H9 (cell line): ENCODE measurements around the gene H6PD. TPM values are rescaled to one million over a fixed set of nuclear protein-coding genes. Genes with fewer than 3 reads are reported as not detected.

ENCODE experiments used
- DNase-seq: peaks from one replicate; pipeline ENCODE4 v3.0.0-alpha.2; 2017
- H2AFZ ChIP-seq: one replicate; pipeline ENCODE4 v1.6.1; 2013; ENCODE audit warnings: mild to moderate bottlenecking, low read length, control low read depth, moderate library complexity
- H2AK5ac ChIP-seq: 2 replicates; pipeline ENCODE4 v1.6.1; 2013; ENCODE audit warnings: low read length, control low read depth, mixed read lengths; ENCODE audit not compliant: insufficient read length
- H2BK120ac ChIP-seq: one replicate; pipeline ENCODE4 v1.6.1; 2013; ENCODE audit warnings: low read depth, mild to moderate bottlenecking, low read length, control low read depth, inconsistent platforms; ENCODE audit not compliant: poor library complexity, severe bottlenecking
- H2BK12ac ChIP-seq: 2 replicates; pipeline ENCODE4 v1.6.1; 2013; ENCODE audit warnings: low read length, control low read depth, mixed read lengths, low read depth; ENCODE audit not compliant: insufficient read length
- H2BK15ac ChIP-seq: 2 replicates; pipeline ENCODE4 v1.6.1; 2013; ENCODE audit warnings: low read depth, low read length, control low read depth
- H2BK20ac ChIP-seq: one replicate; pipeline ENCODE4 v1.6.1; 2013; ENCODE audit warnings: low read depth, mild to moderate bottlenecking, low read length, control low read depth, inconsistent platforms; ENCODE audit not compliant: poor library complexity, severe bottlenecking
- H2BK5ac ChIP-seq: 2 replicates; pipeline ENCODE4 v1.6.1; 2013; ENCODE audit warnings: low read length, control low read depth, mixed read lengths; ENCODE audit not compliant: insufficient read length
- H3K14ac ChIP-seq: 2 replicates; pipeline ENCODE4 v1.6.1; 2013; ENCODE audit warnings: low read length, control low read depth; ENCODE audit not compliant: insufficient read depth
- H3K18ac ChIP-seq: 2 replicates; pipeline ENCODE4 v1.6.1; 2013; ENCODE audit warnings: low read depth, mild to moderate bottlenecking, mixed read lengths, low read length, control low read depth; ENCODE audit not compliant: insufficient read length
- H3K23ac ChIP-seq: 2 replicates; pipeline ENCODE4 v1.6.1; 2013; ENCODE audit warnings: low read length, control low read depth, mixed read lengths, low read depth; ENCODE audit not compliant: insufficient read length
- H3K23me2 ChIP-seq: 2 replicates; pipeline ENCODE4 v1.6.1; 2013; ENCODE audit warnings: low read depth, mild to moderate bottlenecking, mixed read lengths, low read length, control low read depth; ENCODE audit not compliant: insufficient read length, poor library complexity, severe bottlenecking
- H3K27ac ChIP-seq: 2 replicates; pipeline ENCODE4 v1.5.1; 2013; ENCODE audit warnings: low read length, control low read depth, mixed read lengths, low read depth; ENCODE audit not compliant: insufficient read length
- H3K27me3 ChIP-seq: 2 replicates; pipeline ENCODE4 v1.6.1; 2013; ENCODE audit warnings: low read length, control low read depth, inconsistent platforms; ENCODE audit not compliant: insufficient read depth
- H3K4ac ChIP-seq: 2 replicates; pipeline ENCODE4 v1.6.1; 2013; ENCODE audit warnings: low read depth, mild to moderate bottlenecking, control low read depth, inconsistent platforms, low read length, moderate library complexity
- H3K4me1 ChIP-seq: 2 replicates; pipeline ENCODE4 v1.6.1; 2013; ENCODE audit warnings: low read length, control low read depth, inconsistent platforms; ENCODE audit not compliant: insufficient read depth
- H3K4me2 ChIP-seq: 2 replicates; pipeline ENCODE4 v1.6.1; 2013; ENCODE audit warnings: low read length, control low read depth, mixed read lengths; ENCODE audit not compliant: insufficient read length, insufficient read depth
- H3K56ac ChIP-seq: 2 replicates; pipeline ENCODE4 v1.6.1; 2013; ENCODE audit warnings: low read depth, mild to moderate bottlenecking, mixed read lengths, low read length, control low read depth; ENCODE audit not compliant: insufficient read length
- H3K79me1 ChIP-seq: 2 replicates; pipeline ENCODE4 v1.6.1; 2013; ENCODE audit warnings: low read depth, mild to moderate bottlenecking, moderate library complexity, low read length, control low read depth, inconsistent platforms; ENCODE audit not compliant: insufficient read depth, poor library complexity, severe bottlenecking
- H3K79me2 ChIP-seq: 2 replicates; pipeline ENCODE4 v1.6.1; 2013; ENCODE audit warnings: low read length, control low read depth, inconsistent platforms; ENCODE audit not compliant: insufficient read depth
- H3K9ac ChIP-seq: 2 replicates; pipeline ENCODE4 v1.6.1; 2013; ENCODE audit warnings: low read length, control low read depth, mixed read lengths; ENCODE audit not compliant: insufficient read length; ENCODE audit errors: extremely low read depth
- H3K9me3 ChIP-seq: one replicate; pipeline ENCODE4 v1.6.1; 2013; ENCODE audit warnings: low read depth, low read length, inconsistent platforms; ENCODE audit not compliant: control insufficient read depth
- H3T11ph ChIP-seq: one replicate; pipeline ENCODE4 v1.6.1; 2013; ENCODE audit warnings: mild to moderate bottlenecking, low read length, control low read depth, inconsistent platforms
- H4K20me1 ChIP-seq: one replicate; pipeline ENCODE4 v1.6.1; 2013; ENCODE audit not compliant: control insufficient read depth, insufficient read length, insufficient read depth
- H4K5ac ChIP-seq: 2 replicates; pipeline ENCODE4 v1.6.1; 2013; ENCODE audit warnings: low read depth, mild to moderate bottlenecking, mixed read lengths, low read length, control low read depth; ENCODE audit not compliant: insufficient read length
- H4K8ac ChIP-seq: replicated peaks from 2 replicates; pipeline ENCODE4 v1.6.1; 2013; ENCODE audit warnings: low read length, control low read depth, mixed read lengths, low read depth; ENCODE audit not compliant: insufficient read length
- H4K91ac ChIP-seq: 2 replicates; pipeline ENCODE4 v1.6.1; 2013; ENCODE audit warnings: low read depth, mild to moderate bottlenecking, moderate library complexity, mixed read lengths, low read length, control low read depth; ENCODE audit not compliant: insufficient read length
- H3K27ac Mint-ChIP-seq, 3 experiments: 2 replicates in 2 of 3; 3 replicates in 1 of 3; pipeline ENCODE4 v1.8.0; 2020 to 2021; ENCODE audit warnings: mixed read lengths in 3 of 3, mild to moderate bottlenecking in 1 of 3, moderate library complexity in 1 of 3
- H3K27me3 Mint-ChIP-seq: 2 replicates; pipeline ENCODE4 v1.8.0; 2021; ENCODE audit warnings: low read depth, mild to moderate bottlenecking, moderate library complexity, mixed read lengths
- H3K36me3 Mint-ChIP-seq, 3 experiments: 2 replicates in 2 of 3; 3 replicates in 1 of 3; pipeline ENCODE4 v1.8.0; 2020 to 2021; ENCODE audit warnings: low read depth in 3 of 3, mixed read lengths in 3 of 3; ENCODE audit not compliant: insufficient read depth in 1 of 3
- H3K4me1 Mint-ChIP-seq, 2 experiments: 2 replicates each; pipeline ENCODE4 v1.8.0; 2020; ENCODE audit warnings: mixed read lengths in 2 of 2
- H3K4me3 Mint-ChIP-seq, 2 experiments: 2 replicates in 1 of 2; 3 replicates in 1 of 2; pipeline ENCODE4 v1.8.0; 2020 to 2021; ENCODE audit warnings: mild to moderate bottlenecking in 2 of 2, mixed read lengths in 2 of 2, moderate library complexity in 1 of 2
- H3K9me3 Mint-ChIP-seq, 2 experiments: 2 replicates in 1 of 2; 3 replicates in 1 of 2; pipeline ENCODE4 v1.8.0; 2020; ENCODE audit warnings: mild to moderate bottlenecking in 2 of 2, mixed read lengths in 2 of 2, moderate library complexity in 1 of 2
- CTCF ChIP-seq: fragments of 200-600 bp; sonication (generic); conservative IDR thresholded peaks from 3 replicates; pipeline ENCODE4 v1.8.0; 2021; ENCODE audit warnings: antibody characterized with exemption, mild to moderate bottlenecking
- WGBS: extraction: QIAGEN DNeasy Blood & Tissue Kit; methylation state at CpG from one replicate; pipeline ENCODE4 v1.1.7; 2013; ENCODE audit warnings: missing lambda C conversion rate, low lambda C conversion rate, mixed read lengths; ENCODE audit not compliant: insufficient read length; ENCODE audit errors: extremely low coverage; 5-methylcytosine and 5-hydroxymethylcytosine counted together
- total RNA-seq: library from RNA; stranded (reverse); gene quantifications from 2 replicates; pipeline ENCODE4 v1.2.1, GENCODE V29; 2021

The H6PD gene
- total RNA-seq, 1 experiment from 2014 or later, result 7.9 TPM

GRCh38 chr1:9286556-9286955, 52.0 kb downstream of the H6PD start:
- H3K4me2 ChIP-seq, result no peak overlapping the region
- no peak overlapping the region for H4K5ac ChIP-seq
- DNase-seq, result no peak
- no peaks in the 10 kb centered on the region for H3K27me3 ChIP-seq
- H4K8ac ChIP-seq, result no peak overlapping the region
- no peak overlapping the region for H3K27ac ChIP-seq
- no peak overlapping the region for H3K23ac ChIP-seq
- no peaks in the 10 kb centered on the region for H3K9me3 ChIP-seq
- H2BK5ac ChIP-seq, result no peak overlapping the region
- Mint-ChIP-seq H3K27ac (no peak overlapping the region), H3K4me1 (no peaks in the 10 kb centered on the region), H3K36me3 (peaks cover 0 to 4% (median 0%) of the 10 kb centered on the region in 3 experiments; a peak in 2 of 7 replicates), H3K9me3 (peaks cover 23 to 31% of the 10 kb centered on the region in 2 experiments), H3K4me3 (no peak overlapping the region), H3K27me3 (peaks cover 24% of the 10 kb centered on the region)
- H2BK15ac ChIP-seq, result no peak overlapping the region
- no peak overlapping the region for H2AK5ac ChIP-seq
- no peak overlapping the region for H3K56ac ChIP-seq
- H3K4me1 ChIP-seq, result no peaks in the 10 kb centered on the region
- H2BK12ac ChIP-seq, result no peak overlapping the region
- TF ChIP-seq CTCF, result no peak
- no peak overlapping the region for H2BK20ac ChIP-seq
- no peaks in the 10 kb centered on the region for H3K23me2 ChIP-seq
- H3K4ac ChIP-seq, result no peak overlapping the region
- H4K20me1 ChIP-seq, result no peaks in the 10 kb centered on the region
- H2AFZ ChIP-seq, result no peak overlapping the region
- no peaks in the 10 kb centered on the region for H3K79me2 ChIP-seq
- H3K79me1 ChIP-seq, result no peaks in the 10 kb centered on the region
- WGBS, result no CpG with 5 or more reads among the region's 6 CpGs
- H2BK120ac ChIP-seq, result no peak overlapping the region
- no peak overlapping the region for H3K14ac ChIP-seq
- H3T11ph ChIP-seq, result no peak overlapping the region
- H3K9ac ChIP-seq, result no peak overlapping the region
- no peak overlapping the region for H4K91ac ChIP-seq
- no peak overlapping the region for H3K18ac ChIP-seq
